Stimulated activated CD4-positive, alpha-beta T cell treated with anti-CD3 and anti-CD28 coated beads, Interleukin-2, amount 100 ng/mL, for 48 hours (primary cell): Measurements from ENCODE around the gene LYZL2.
A peak's percentile ranks its signal among the peaks of the same experiment; 100 is the strongest.
"Not testable (repeated sequence)": the region's sequence is repeated elsewhere in the genome, so short reads cannot be mapped to it uniquely, and the experiment has no call there.

Experiments
- DNase-seq, 2 donors: peaks; one replicate each; pipeline ENCODE4 v3.0.0-alpha.2; 2020

LYZL2 gene

GRCh38 chr10:30629653-30630052 is at the start of gene LYZL2:
Gene LYZL2 (minus strand): TSS chr10:30629753. CDS start chr10:30626915, 2,838 bp downstream.
- DNase-seq: no peak

DNA sequence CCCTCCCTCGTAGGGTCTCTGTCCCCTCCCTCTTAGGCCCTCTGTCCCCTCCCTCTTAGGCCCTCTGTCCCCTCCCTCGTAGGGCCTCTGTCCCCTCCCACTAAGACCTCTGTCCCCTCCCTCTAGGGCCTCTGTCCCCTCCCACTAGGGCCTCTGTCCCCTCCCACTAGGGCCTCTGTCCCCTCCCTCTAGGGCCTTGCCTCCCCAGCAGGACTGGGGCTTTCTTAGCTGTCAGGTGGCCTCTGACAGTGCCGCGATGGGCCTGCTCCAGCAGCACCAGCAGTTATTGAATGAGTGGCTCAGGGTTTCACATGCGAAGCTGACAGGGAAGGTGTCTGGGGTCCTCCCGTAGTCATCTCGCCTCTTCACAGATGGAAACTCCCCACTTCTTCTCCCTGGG is 48.1 kb upstream of the LYZL2 start:
- DNase-seq: not testable (repeated sequence)

DNA sequence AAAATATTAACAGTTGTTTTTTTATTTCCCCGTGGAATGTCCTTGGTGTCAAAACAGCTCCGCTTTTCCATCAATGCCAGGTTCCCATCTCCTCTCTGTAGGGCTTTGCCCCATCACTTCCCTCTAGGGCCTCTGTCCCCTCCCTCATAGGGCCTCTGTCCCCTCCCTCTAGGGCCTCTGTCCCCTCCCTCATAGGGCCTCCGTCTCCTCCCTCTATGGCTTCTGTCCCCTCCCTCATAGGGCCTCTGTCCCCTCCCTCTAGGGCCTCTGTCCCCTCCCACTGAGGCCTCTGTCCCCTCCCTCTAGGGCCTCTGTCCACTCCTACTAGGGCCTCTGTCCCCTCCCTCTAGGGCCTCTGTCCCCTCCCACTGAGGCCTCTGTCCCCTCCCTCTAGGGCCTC is 47.6 kb upstream of the LYZL2 start:
- not testable (repeated sequence) for DNase-seq

DNA sequence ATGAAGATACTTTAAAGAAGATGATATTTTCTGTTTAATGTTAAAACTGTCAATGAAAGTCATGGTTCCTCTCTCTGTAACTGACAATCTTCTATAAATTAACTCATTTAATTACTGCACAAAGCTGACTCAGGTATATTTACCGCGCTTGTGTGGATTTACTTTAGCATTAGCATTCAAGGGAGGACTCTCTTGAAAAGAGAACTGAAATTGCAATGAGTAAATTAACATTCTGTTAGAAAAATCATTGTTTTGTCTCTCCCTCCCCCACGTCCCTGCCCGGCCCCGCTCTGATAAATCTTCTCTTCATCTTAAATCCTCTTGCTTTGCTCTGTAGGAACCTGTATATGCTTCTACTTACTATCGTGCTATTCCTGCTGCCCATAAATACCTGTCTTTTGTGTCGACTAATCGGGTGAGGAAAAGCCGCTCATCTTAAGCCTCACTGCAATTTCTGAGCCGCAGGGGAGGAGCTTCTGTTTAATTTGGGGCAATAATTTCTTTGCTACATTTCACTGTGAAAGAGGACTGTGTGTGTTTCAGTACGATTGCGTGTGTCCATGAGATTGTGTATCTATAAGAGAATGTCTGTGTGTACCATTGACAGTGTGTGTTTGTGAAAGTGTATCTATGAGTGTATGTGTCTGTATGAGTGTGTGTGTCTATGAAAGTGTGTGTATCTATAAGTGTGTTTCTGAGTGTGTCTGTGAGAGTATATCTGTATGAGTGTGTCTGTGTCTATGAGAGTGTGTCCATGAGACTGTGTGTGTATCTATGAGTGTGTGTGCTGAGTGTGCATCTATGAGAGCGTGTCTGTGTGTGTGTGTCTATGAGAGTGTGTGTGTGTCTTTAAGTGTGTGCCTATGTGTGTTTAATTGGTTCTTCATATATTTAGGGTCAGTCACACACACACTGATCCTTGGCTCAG is 46.5 kb upstream of the LYZL2 start:
- no peak for DNase-seq

GRCh38 chr10:30674796-30675195 is 45.2 kb upstream of the LYZL2 start:
- no peak for DNase-seq

DNA sequence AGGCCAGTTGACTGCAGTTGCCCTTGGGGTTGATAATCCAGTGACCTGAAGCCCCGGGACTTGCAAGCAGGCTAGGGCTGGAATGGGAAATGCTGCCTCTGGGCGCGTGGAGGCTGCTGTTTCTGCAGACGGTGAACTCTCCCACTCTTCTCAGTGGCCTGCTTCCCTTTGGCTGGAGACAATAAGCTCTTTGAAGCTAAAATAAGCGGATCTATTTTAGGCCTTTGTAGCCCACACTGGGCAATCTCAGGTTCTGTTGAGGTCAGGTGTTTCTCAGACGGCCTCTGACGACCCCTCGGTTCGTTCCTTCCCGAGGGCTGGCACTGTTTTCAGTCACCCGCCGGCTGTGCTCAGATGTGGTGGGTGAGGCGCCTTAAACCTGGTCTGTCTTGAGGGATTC is 43.7 kb upstream of the LYZL2 start:
- DNase-seq: not testable (repeated sequence)

DNA sequence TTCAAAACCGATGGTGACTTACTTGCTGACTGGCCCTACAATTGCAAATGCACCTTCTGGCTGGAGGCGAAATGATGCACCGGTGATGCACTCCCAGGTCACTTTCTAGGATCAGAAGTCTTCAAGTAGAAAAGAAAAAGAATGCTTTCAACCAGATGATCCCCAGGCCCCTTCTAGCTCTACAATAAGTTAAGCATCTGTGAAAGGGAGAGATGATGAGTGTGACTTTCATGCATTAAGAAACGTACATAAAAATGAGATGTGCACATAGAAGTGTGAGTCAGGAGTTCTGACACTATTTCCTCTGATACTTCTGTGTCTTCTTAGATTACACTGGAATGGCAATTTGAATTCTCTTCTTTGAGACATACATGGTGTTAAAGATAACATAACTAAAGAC is 42.8 kb upstream of the LYZL2 start:
- DNase-seq: not testable (repeated sequence)

DNA sequence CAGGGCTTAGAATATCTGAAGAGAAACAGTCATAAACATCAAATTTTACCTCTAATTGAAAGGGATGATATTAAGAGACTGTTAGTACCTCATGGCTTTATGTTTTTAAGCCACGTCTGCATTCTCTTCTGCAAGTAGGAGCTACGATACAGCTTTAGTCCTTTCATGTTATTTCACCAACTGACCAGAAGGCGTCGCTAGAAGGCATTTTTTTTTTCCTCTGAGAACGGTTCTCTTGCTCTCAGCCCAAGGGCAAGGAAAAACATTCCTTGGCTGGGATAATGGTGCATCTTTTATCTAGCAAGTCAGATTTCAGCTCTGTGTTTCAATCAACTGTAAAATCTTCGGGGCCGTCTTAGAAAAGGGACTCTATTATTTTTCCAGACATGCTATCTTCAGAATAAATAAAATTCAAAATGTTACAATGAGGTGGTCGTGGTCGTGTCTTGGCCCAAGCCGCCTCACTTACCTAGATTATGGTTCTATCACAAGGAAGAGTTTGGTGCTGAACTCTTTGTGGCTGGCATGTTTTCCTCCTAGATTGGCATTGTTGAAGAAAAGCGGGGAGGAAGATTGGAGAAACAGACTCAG is 41.6 kb upstream of the LYZL2 start:
- DNase-seq: peak in 1 of 2 donors; percentile 29

DNA sequence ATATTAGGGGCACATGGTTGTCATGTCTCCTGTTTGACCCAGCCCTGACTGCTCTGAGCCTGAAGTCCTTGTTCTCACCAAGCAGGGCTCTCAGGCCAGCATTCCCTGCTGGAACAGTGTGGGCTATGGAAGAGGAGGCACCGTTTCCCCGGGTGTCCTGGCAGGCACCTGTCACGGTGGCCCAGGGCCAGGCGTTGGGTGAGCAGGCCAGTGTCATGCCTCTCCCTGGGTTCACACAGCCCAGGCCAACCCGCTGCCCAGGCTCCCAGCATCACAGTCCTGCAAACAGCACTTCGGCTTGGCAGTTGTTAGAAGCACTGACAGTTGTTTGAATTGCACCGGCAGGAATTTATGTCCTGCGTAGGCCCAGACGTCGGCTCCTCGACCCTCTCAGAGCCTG is 38.4 kb upstream of the LYZL2 start:
- DNase-seq: not testable (repeated sequence)

DNA sequence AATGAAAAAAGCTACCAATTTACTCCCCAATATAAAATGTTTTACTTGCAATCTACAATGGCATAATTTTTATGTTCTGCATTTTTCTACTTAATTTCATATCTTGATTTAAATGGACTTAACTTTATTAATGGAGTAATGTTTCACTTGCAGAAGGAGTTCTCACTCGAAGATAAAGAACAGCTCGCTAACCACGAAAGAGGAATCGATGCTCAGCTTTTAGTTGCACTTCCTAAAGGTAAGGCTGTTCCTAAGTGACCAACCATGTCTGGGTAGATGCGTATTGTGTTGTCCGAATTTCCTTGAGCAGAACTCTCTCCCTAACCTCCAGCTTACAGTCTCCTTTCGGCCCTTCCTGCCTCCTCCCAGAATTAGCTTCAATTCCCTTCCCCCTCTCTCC is 33.9 kb upstream of the LYZL2 start:
- DNase-seq: not testable (repeated sequence)

DNA sequence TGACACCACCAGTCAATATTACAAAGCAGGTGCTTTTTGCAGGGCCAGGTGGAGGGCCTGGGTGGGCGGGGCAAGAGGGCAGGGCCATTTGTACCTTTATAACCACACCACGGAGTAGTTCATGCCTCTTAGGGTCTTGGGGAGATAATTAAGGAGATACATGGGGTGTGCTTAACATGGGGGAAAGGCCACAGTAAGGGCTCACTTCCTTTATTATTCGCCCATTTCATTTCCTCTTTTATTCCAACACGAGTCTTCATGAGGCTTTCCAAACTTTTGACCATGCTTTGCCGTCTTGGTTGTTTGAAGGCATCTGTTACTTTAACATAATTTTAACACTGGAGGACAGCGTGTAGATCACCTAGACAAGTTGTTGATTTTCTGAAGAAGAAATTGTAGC is 33.3 kb upstream of the LYZL2 start:
- DNase-seq: no peak

GRCh38 chr10:30660314-30660713 is 30.8 kb upstream of the LYZL2 start:
- not testable (repeated sequence) for DNase-seq

DNA sequence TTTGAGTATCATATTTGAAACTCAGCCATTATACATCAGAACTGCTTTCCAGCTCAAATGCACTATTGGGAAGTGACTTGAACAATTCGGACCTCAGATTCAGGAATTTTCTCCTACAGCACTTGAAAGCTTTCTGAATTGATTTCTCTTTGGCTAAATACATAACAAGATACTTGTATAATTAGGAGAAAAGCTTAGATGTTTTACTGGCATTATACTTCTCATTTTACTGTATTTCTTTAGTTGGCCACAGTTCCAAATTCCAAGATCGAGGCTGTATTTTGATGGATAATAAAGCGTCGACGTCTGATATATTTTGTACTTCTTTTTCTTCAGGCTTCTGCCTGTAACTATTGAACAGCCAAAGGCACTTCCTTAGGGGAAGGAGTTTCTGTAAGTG is 26.7 kb upstream of the LYZL2 start:
- DNase-seq: no peak

GRCh38 chr10:30655001-30655400 is 25.4 kb upstream of the LYZL2 start:
- DNase-seq: not testable (repeated sequence)

- DNase-seq: not testable (repeated sequence)
Observed at GRCh38 chr10:30651470-30652397, 22.2 kb upstream of the LYZL2 start.

- no peak for DNase-seq
Observed at GRCh38 chr10:30647089-30647488, 17.5 kb upstream of the LYZL2 start.

DNA sequence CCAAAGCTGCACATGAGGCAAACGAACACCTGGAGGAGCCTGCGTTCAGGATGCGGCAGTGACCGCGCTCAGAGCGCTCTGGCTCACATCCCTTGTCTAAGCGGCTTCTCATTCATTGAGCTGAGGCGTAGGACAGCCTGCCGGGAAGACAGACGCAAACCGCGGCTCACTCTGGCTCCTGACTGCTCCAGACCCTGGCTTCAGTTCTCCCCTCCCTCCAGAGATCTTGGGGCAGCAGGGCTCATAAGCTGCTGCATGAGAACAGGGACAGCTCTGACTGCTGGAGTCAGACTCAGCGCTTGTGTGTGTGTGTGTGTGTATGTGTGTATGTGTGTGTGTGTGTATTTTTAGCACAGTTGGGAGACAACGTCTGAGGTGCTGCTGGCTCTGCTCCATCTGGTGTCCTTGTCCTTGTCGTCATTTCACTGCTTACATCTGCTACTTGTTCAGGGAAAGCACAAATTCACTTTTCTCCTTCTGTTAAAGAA is 15.8 kb upstream of the LYZL2 start:
- no peak for DNase-seq

GRCh38 chr10:30644408-30644861 is 14.9 kb upstream of the LYZL2 start:
- not testable (repeated sequence) for DNase-seq

GRCh38 chr10:30643557-30644199 is 14.1 kb upstream of the LYZL2 start:
- not testable (repeated sequence) for DNase-seq

DNA sequence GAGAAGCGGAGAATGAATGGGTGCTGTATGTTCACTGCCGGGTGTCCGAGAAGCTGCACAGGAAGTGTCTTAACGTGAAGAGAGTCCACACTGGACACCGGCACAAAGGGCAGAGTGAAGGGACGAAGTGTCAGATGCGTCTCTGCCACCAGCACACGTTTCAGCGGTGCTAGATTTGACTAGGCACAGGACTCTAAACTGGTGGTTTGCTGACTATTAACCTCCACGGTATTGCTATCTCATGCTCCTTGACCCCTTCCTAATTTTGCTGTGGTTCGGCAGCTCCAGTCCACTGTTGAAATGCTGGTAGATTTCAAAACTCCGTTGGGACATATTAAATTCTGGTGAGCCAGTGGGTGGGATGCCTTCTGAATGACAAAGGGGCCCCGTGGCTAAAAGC is 13.3 kb upstream of the LYZL2 start:
- DNase-seq: not testable (repeated sequence)

DNA sequence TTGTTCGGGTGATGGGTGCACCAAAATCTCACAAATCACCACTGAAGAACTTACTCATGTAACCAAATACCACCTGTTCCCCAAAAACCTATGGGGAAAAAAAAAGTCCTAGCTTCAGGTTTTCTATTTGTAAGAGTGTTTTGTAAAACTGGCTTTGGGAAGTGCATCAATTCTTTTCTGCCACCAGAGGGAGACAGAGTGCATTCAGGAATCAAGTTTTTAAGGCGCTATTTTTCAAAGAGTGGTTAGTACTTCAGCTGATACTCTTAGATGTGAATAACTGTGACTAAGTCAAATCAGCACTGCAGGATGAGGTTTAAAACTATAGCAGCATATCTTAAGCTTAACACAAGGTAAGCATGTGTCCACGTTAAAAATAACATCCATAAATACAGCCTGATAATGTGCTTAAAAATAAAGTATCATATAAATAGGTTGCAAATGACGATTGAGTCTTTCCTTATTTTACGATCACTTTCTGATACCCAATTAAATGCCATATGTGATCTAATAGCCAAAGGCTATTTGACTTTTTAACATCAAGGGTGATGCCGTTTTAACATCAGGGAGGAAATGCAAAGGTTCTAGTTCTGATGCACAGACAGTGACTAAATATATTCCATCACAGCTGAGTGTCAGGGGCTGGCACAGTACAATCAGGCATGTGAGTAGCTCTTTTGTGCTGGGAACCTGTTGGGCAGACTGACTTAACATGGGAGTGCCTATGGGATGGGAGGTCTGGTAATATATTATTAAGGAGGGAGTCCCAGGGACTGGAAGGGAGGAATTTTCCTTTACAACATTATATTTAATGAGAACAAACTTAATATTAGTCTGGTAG is 10.6 kb upstream of the LYZL2 start:
- no peak for DNase-seq
